22Rv1 (cell line): ENCODE results near the gene TRAF1.

Experiments used
- CTCF ChIP-seq: fragments of 450-650 bp; IDR thresholded peaks from 2 replicates; pipeline ENCODE4 v1.5.1; 2017; ENCODE audit warnings: mild to moderate bottlenecking
- ZFX ChIP-seq: fragments of 450-650 bp; IDR thresholded peaks from 2 replicates; pipeline ENCODE4 v1.6.1; 2017; ENCODE audit warnings: antibody characterized with exemption, borderline replicate concordance

GRCh38 chr9:120931231-120932085 is 4.9 kb upstream of the TRAF1 start:
- TF ChIP-seq CTCF, result no peak
- no peak for TF ChIP-seq ZFX
